HepG2 (cell line): Measurements from ENCODE around the gene DMPK.

ENCODE experiments used
- BRCA1 ChIP-seq: sonication (generic); formaldehyde crosslinking; IDR thresholded peaks from 2 replicates; pipeline ENCODE4 v1.4.0; 2020; ENCODE audit warnings: missing genetic modification reagents
- EZH2 ChIP-seq: conservative IDR thresholded peaks from 2 replicates; pipeline ENCODE4 v1.6.1; 2012; ENCODE audit warnings: mild to moderate bottlenecking, low read depth, low read length, moderate library complexity
- HOXA3 ChIP-seq: sonication (generic); formaldehyde crosslinking; IDR thresholded peaks from 2 replicates; pipeline ENCODE4 v1.5.0; 2020; ENCODE audit warnings: missing genetic modification reagents
- MAF1 ChIP-seq: sonication (generic); formaldehyde crosslinking; IDR thresholded peaks from 2 replicates; pipeline ENCODE4 v1.5.0; 2020; ENCODE audit warnings: missing genetic modification reagents, borderline replicate concordance
- PITX1 ChIP-seq: sonication (generic); formaldehyde crosslinking; IDR thresholded peaks from 2 replicates; pipeline ENCODE4 v1.5.1; 2020; ENCODE audit warnings: mild to moderate bottlenecking, missing genetic modification reagents
- POLR2A ChIP-seq, 2 experiments: IDR thresholded peaks; 2 replicates each; pipeline ENCODE4 v1.6.1; 2011; ENCODE audit warnings: low read depth in 2 of 2, low read length in 2 of 2, mild to moderate bottlenecking in 1 of 2, moderate library complexity in 1 of 2; ENCODE audit not compliant: insufficient read depth in 1 of 2
- STAT5B ChIP-seq: sonication (generic); formaldehyde crosslinking; IDR thresholded peaks from 2 replicates; pipeline ENCODE4 v1.4.0; 2020; ENCODE audit warnings: missing genetic modification reagents
- ZFP1 ChIP-seq: IDR thresholded peaks from 2 replicates; pipeline ENCODE4 v1.6.1; 2016
- ZNF850 ChIP-seq: sonication (generic); formaldehyde crosslinking; conservative IDR thresholded peaks from 2 replicates; pipeline ENCODE4 v1.9.0; 2021; ENCODE audit warnings: mild to moderate bottlenecking, missing genetic modification reagents
- TF ChIP-seq, protein P1 (sequence below): IDR thresholded peaks from 2 replicates; pipeline ENCODE4 v1.6.1; 2016
- TF ChIP-seq, protein P2 (sequence below): IDR thresholded peaks from 2 replicates; pipeline ENCODE4 v1.6.1; 2012; ENCODE audit warnings: inconsistent platforms

DNA sequence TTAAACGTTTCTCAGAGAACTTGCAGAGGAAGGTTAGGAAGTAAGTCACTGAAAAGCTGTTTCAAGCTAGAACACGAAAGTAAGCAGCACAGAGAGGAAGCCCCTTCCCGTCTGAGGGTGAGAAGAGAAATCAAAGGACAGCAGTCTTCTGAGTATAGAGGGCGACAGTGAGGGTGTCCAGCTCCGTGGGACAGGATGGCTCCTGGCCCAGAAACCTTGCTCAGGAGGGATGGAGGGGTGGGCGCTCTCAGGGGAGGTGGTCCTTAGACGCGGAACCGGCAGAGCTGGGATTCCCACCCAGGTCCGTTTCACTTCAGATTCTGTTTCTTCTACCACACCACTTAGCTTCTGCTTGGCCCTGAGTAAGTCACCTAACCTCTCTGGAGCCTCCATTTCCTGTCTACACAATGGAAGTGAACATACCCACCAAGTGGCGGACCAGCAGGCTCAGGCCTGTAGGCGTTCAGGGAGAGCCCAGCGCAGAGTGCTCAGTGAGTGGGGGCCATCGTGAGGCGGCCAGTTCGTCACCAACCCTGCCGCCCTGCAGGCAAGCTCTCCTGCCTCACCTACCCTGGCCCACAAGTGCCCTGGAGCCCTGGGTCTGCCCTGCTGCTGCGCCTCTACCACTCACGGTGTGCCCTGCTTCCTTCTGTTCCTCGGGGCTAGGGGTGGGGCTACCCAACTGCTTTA, 38.3 kb upstream of the DMPK start:
- TF ChIP-seq EZH2, result no peak
- TF ChIP-seq, protein P1, sequence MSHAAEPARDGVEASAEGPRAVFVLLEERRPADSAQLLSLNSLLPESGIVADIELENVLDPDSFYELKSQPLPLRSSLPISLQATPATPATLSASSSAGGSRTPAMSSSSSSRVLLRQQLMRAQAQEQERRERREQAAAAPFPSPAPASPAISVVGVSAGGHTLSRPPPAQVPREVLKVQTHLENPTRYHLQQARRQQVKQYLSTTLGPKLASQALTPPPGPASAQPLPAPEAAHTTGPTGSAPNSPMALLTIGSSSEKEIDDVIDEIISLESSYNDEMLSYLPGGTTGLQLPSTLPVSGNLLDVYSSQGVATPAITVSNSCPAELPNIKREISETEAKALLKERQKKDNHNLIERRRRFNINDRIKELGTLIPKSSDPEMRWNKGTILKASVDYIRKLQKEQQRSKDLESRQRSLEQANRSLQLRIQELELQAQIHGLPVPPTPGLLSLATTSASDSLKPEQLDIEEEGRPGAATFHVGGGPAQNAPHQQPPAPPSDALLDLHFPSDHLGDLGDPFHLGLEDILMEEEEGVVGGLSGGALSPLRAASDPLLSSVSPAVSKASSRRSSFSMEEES (CRISPR knock-in tag), result no peak
- no peak for TF ChIP-seq BRCA1 (CRISPR knock-in tag)
- TF ChIP-seq PITX1 (CRISPR knock-in tag), result no peak
- TF ChIP-seq, protein P2, sequence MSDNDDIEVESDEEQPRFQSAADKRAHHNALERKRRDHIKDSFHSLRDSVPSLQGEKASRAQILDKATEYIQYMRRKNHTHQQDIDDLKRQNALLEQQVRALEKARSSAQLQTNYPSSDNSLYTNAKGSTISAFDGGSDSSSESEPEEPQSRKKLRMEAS, result no peak
- no peak for TF ChIP-seq MAF1 (CRISPR knock-in tag)
- TF ChIP-seq POLR2A (IDR thresholded peaks at IDR 0.05; ENCODE audit: insufficient read depth in 1 of 2, low read depth in 2 of 2, low read length in 2 of 2), result no peak
- TF ChIP-seq STAT5B (CRISPR knock-in tag), result no peak
- TF ChIP-seq HOXA3 (CRISPR knock-in tag), result no peak
- no peak for TF ChIP-seq ZNF850
- TF ChIP-seq ZFP1 (CRISPR knock-in tag), result no peak
